ENCODE measurements around the gene LEPROT.

DNA sequence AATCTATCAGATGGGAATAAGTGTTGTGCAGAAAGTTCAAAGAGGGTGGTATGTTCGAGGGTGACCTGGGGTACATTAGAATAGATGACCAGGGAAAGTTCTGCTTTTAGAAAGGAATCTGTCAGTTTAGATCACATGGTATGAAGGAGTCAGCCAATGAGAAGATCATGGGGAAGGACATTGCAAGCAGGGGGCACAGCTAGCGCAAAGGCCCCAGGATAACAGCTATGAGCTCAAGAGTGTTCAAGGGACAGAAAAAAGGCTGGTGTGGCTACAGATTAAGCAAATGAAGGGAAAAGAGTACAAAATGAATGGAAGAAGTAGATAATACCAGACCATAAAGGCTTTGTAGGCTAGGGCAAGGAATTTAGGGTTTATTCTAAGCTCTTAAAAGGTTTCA is 8.6 kb downstream of the LEPROT start:
- TF ChIP-seq POLR2AphosphoS5 (IDR thresholded peaks at IDR 0.05; ENCODE audit: low read depth, low read length) (no peak), POLR2A (IDR thresholded peaks at IDR 0.05; ENCODE audit: borderline replicate concordance, extremely low read depth, insufficient read depth, insufficient read length) (no peak), CEBPB (IDR thresholded peaks at IDR 0.05; ENCODE audit: low read depth) (no peak), EZH2 (IDR thresholded peaks at IDR 0.05) (no peak), RAD21 (IDR thresholded peaks at IDR 0.05; ENCODE audit: low read depth) (no peak), SRF (IDR thresholded peaks at IDR 0.05; ENCODE audit: low read depth) (no peak), ZNF274 (IDR thresholded peaks at IDR 0.05; ENCODE audit: low read depth, low read length) (no peak)
- TF ChIP-seq, protein P1, sequence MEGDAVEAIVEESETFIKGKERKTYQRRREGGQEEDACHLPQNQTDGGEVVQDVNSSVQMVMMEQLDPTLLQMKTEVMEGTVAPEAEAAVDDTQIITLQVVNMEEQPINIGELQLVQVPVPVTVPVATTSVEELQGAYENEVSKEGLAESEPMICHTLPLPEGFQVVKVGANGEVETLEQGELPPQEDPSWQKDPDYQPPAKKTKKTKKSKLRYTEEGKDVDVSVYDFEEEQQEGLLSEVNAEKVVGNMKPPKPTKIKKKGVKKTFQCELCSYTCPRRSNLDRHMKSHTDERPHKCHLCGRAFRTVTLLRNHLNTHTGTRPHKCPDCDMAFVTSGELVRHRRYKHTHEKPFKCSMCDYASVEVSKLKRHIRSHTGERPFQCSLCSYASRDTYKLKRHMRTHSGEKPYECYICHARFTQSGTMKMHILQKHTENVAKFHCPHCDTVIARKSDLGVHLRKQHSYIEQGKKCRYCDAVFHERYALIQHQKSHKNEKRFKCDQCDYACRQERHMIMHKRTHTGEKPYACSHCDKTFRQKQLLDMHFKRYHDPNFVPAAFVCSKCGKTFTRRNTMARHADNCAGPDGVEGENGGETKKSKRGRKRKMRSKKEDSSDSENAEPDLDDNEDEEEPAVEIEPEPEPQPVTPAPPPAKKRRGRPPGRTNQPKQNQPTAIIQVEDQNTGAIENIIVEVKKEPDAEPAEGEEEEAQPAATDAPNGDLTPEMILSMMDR (IDR thresholded peaks at IDR 0.05 in 2 of 3, conservative IDR thresholded peaks at IDR 0.05 in 1 of 3; ENCODE audit: borderline replicate concordance in 1 of 3, insufficient read depth in 1 of 3, low read depth in 2 of 3, low read length in 2 of 3): no peak
- TF ChIP-seq, protein P2, sequence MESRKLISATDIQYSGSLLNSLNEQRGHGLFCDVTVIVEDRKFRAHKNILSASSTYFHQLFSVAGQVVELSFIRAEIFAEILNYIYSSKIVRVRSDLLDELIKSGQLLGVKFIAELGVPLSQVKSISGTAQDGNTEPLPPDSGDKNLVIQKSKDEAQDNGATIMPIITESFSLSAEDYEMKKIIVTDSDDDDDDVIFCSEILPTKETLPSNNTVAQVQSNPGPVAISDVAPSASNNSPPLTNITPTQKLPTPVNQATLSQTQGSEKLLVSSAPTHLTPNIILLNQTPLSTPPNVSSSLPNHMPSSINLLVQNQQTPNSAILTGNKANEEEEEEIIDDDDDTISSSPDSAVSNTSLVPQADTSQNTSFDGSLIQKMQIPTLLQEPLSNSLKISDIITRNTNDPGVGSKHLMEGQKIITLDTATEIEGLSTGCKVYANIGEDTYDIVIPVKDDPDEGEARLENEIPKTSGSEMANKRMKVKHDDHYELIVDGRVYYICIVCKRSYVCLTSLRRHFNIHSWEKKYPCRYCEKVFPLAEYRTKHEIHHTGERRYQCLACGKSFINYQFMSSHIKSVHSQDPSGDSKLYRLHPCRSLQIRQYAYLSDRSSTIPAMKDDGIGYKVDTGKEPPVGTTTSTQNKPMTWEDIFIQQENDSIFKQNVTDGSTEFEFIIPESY (IDR thresholded peaks at IDR 0.05; ENCODE audit: extremely low read depth, insufficient replicate concordance, low read length): no peak
- TF ChIP-seq, protein P3, sequence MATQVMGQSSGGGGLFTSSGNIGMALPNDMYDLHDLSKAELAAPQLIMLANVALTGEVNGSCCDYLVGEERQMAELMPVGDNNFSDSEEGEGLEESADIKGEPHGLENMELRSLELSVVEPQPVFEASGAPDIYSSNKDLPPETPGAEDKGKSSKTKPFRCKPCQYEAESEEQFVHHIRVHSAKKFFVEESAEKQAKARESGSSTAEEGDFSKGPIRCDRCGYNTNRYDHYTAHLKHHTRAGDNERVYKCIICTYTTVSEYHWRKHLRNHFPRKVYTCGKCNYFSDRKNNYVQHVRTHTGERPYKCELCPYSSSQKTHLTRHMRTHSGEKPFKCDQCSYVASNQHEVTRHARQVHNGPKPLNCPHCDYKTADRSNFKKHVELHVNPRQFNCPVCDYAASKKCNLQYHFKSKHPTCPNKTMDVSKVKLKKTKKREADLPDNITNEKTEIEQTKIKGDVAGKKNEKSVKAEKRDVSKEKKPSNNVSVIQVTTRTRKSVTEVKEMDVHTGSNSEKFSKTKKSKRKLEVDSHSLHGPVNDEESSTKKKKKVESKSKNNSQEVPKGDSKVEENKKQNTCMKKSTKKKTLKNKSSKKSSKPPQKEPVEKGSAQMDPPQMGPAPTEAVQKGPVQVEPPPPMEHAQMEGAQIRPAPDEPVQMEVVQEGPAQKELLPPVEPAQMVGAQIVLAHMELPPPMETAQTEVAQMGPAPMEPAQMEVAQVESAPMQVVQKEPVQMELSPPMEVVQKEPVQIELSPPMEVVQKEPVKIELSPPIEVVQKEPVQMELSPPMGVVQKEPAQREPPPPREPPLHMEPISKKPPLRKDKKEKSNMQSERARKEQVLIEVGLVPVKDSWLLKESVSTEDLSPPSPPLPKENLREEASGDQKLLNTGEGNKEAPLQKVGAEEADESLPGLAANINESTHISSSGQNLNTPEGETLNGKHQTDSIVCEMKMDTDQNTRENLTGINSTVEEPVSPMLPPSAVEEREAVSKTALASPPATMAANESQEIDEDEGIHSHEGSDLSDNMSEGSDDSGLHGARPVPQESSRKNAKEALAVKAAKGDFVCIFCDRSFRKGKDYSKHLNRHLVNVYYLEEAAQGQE (IDR thresholded peaks at IDR 0.05; ENCODE audit: low read depth): no peak
